ENCODE measurements around the gene EFEMP1. TPM values are rescaled to one million over a fixed set of nuclear protein-coding genes. Genes with fewer than 3 reads are reported as not detected.
A peak's percentile ranks its signal among the peaks of the same experiment; 100 is the strongest.

Gene EFEMP1, protein sequence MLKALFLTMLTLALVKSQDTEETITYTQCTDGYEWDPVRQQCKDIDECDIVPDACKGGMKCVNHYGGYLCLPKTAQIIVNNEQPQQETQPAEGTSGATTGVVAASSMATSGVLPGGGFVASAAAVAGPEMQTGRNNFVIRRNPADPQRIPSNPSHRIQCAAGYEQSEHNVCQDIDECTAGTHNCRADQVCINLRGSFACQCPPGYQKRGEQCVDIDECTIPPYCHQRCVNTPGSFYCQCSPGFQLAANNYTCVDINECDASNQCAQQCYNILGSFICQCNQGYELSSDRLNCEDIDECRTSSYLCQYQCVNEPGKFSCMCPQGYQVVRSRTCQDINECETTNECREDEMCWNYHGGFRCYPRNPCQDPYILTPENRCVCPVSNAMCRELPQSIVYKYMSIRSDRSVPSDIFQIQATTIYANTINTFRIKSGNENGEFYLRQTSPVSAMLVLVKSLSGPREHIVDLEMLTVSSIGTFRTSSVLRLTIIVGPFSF
- 100 to 1,000 TPM; 190 to 205 TPM for total RNA-seq
- polyA plus RNA-seq = 100 to 1,000 TPM; 112 to 127 TPM
- long read RNA-seq, donor 1, transcript EFEMP1-201 (12 exons, 1,820 nt) = minor isoform, 5 of 32 reads
- long read RNA-seq, donor 1, transcript EFEMP1-202 (11 exons, 3,024 nt) = major isoform, 15 of 32 reads
- long read RNA-seq, donor 1, partial matches to known transcripts = 11 of 32 reads
- long read RNA-seq, donor 1, other reads (novel, unspliced or antisense) = 0 of 32 reads
- long read RNA-seq, donor 2, partial matches to known transcripts = 10 of 12 reads
- long read RNA-seq, donor 2, other reads (novel, unspliced or antisense) = 0 of 12 reads
- long read RNA-seq, donor 3, transcript EFEMP1-201 (12 exons, 1,820 nt) = minor isoform, 6 of 55 reads
- long read RNA-seq, donor 3, transcript EFEMP1-202 (11 exons, 3,024 nt) = major isoform, 9 of 55 reads
- long read RNA-seq, donor 3, partial matches to known transcripts = 39 of 55 reads
- long read RNA-seq, donor 3, other reads (novel, unspliced or antisense) = 0 of 55 reads
- long read RNA-seq, donor 4, partial matches to known transcripts = 0 of 4 reads
- long read RNA-seq, donor 4, other reads (novel, unspliced or antisense) = 0 of 4 reads
- long read RNA-seq, donor 5, transcript EFEMP1-202 (11 exons, 3,024 nt) = major isoform, 17 of 49 reads
- long read RNA-seq, donor 5, partial matches to known transcripts = 29 of 49 reads
- long read RNA-seq, donor 5, other reads (novel, unspliced or antisense) = 0 of 49 reads

DNA sequence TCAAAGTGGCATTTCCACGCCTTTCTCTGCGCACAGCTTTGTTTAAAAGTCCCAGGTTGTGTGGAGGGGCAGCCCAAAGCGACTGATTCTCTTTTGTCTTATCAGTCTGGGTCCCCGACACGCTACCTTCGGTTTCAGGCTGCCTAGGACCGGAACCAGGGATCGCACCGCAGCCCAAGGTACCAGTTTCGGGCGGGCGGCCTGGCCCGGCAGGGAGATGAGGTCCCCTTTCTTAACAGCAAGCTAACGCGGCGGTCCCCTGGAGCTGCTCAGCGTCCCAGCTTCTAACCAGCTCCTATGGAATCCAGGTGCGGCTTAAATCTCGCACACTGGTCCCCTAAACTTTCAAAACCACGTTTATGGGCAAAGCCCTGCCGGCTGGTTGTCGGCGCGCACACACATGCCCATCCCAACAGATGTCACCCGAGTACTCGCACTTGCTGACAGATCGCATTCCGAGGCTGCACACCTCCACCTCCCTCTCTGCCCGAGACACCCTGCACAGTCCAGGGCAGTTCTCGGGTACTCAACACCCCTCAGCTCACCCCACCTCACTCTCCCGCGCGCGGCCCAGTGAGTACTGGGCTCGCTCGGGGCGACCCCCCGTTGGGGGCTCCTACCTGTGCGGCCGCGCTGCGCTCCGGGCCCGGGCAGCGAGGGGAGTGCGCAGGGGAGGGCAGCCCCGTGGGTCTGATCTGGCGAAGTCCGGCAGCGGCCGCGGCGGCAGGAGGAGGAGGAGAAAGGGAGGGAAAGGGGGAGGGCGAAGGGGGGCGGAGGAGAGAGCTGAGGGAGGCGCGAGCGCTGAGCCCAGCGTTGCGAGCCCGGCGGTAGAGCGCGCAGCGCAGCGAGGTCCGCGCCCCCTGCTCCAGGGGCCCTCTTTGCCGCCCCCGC is at the start of gene EFEMP1:
Gene EFEMP1 (minus strand): TSS at position 692 of the 891 bp plus-strand sequence. CDS start 1,342 bp downstream, outside the sequence.
- peak; percentile 72 to 84 (median 75) for DNase-seq
- Histone ChIP-seq H3K27ac (ENCODE audit: low read depth in 1 of 2, low read length in 1 of 2) (peak within 1 kb of the TSS in 1 of 2 donors; percentile 68), H3K27me3 (ENCODE audit: control insufficient read depth in 3 of 3, insufficient read depth in 3 of 3, low read length in 2 of 3) (peaks cover 0 to 26% (median 19%) of the 10 kb centered on the region in 3 donors), H3K9ac (ENCODE audit: insufficient read depth in 1 of 2, low read length in 2 of 2) (peak within 1 kb of the TSS; percentile 9 to 73), H3K4me1 (ENCODE audit: control insufficient read depth in 5 of 5, insufficient read depth in 5 of 5, low read length in 5 of 5) (peaks cover 0 to 22% (median 0%) of the 10 kb centered on the region in 5 donors), H3K36me3 (ENCODE audit: control insufficient read depth in 4 of 4, insufficient read depth in 4 of 4, low read length in 4 of 4) (no peaks in the 10 kb centered on the region), H3K4me3 (peak within 1 kb of the TSS; percentile 53), H3K9me3 (ENCODE audit: control insufficient read depth in 4 of 4, insufficient read depth in 3 of 4, low read length in 3 of 4) (peaks cover 0 to 2% (median 0%) of the 10 kb centered on the region in 4 donors)
- 2 to 3% methylated on average over 50 to 70 of the region's 70 CpGs for WGBS, 2 donors
- ATAC-seq (ENCODE audit: insufficient read depth, low FRiP score) = peak; percentile 91
- TF ChIP-seq, protein P1, sequence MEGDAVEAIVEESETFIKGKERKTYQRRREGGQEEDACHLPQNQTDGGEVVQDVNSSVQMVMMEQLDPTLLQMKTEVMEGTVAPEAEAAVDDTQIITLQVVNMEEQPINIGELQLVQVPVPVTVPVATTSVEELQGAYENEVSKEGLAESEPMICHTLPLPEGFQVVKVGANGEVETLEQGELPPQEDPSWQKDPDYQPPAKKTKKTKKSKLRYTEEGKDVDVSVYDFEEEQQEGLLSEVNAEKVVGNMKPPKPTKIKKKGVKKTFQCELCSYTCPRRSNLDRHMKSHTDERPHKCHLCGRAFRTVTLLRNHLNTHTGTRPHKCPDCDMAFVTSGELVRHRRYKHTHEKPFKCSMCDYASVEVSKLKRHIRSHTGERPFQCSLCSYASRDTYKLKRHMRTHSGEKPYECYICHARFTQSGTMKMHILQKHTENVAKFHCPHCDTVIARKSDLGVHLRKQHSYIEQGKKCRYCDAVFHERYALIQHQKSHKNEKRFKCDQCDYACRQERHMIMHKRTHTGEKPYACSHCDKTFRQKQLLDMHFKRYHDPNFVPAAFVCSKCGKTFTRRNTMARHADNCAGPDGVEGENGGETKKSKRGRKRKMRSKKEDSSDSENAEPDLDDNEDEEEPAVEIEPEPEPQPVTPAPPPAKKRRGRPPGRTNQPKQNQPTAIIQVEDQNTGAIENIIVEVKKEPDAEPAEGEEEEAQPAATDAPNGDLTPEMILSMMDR (IDR thresholded peaks at IDR 0.05; ENCODE audit: control extremely low read depth, extremely low read depth) = no peak

DNA sequence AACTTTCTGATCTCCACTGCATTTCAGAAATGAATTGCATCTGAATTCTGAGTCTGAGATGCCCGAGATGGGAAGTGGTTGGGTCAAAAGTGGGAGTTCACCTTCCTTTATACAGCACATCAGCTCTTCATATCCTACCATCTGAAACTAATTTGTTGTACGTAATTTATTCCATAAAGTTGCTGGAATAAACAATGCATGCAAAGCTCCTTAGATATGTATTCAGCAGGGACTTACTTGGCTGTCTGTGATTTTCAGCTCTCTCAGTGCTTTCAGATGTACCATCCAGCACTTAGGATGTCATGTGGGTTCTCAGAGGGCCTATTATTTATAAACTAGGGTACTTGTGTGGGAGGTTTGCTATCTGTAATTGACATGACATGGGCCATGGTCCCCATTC is 46.9 kb upstream of the EFEMP1 start:
- Histone ChIP-seq H3K27me3 (ENCODE audit: control insufficient read depth in 3 of 3, insufficient read depth in 3 of 3, low read length in 2 of 3) (no peaks in the 10 kb centered on the region), H3K4me3 (no peak overlapping the region), H3K9me3 (ENCODE audit: control insufficient read depth in 4 of 4, insufficient read depth in 3 of 4, low read length in 3 of 4) (no peaks in the 10 kb centered on the region), H3K4me1 (ENCODE audit: control insufficient read depth in 5 of 5, insufficient read depth in 5 of 5, low read length in 5 of 5) (peaks cover 0 to 6% (median 0%) of the 10 kb centered on the region in 5 donors), H3K27ac (ENCODE audit: low read depth in 1 of 2, low read length in 1 of 2) (no peak overlapping the region), H3K9ac (ENCODE audit: insufficient read depth in 1 of 2, low read length in 2 of 2) (no peak overlapping the region), H3K36me3 (ENCODE audit: control insufficient read depth in 4 of 4, insufficient read depth in 4 of 4, low read length in 4 of 4) (no peaks in the 10 kb centered on the region)
- DNase-seq = no peak
- no peak for ATAC-seq (ENCODE audit: insufficient read depth, low FRiP score)
- 83 to 84% methylated on average over 2 of the region's 2 CpGs for WGBS, 2 donors
- TF ChIP-seq, protein P1 (IDR thresholded peaks at IDR 0.05; ENCODE audit: control extremely low read depth, extremely low read depth) = no peak

DNA sequence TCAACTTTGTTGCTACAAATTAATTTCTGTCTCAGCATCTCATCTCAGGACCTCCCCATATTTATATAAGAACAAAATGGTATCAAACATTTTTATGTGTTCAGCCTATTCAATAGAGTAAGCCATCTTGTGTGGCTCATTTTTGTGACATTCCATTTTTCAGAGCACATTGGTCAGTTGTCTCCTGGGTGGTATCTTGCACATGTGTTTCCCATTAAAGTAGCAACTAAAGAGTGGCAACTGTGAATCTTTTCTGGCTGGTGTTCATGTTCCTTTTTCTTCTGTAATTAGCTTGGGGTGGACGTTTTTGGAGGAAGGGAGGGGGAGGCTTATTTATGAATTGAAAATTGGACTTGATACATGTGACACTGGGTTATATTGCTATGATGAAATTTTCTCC is 45.4 kb upstream of the EFEMP1 start:
- DNase-seq (no peak), ATAC-seq (ENCODE audit: insufficient read depth, low FRiP score) (no peak)
- no peak overlapping the region for H3K27ac ChIP-seq (ENCODE audit: low read depth in 1 of 2, low read length in 1 of 2)
- 23 to 38% methylated on average over 1 of the region's 1 CpG for WGBS, 2 donors
- TF ChIP-seq, protein P1 (IDR thresholded peaks at IDR 0.05; ENCODE audit: control extremely low read depth, extremely low read depth) = no peak
- H3K36me3 ChIP-seq (ENCODE audit: control insufficient read depth in 4 of 4, insufficient read depth in 4 of 4, low read length in 4 of 4) = no peaks in the 10 kb centered on the region
- no peaks in the 10 kb centered on the region for H3K27me3 ChIP-seq (ENCODE audit: control insufficient read depth in 3 of 3, insufficient read depth in 3 of 3, low read length in 2 of 3)
- H3K4me3 ChIP-seq = no peak overlapping the region
- no peaks in the 10 kb centered on the region for H3K9me3 ChIP-seq (ENCODE audit: control insufficient read depth in 4 of 4, insufficient read depth in 3 of 4, low read length in 3 of 4)
- no peak overlapping the region for H3K9ac ChIP-seq (ENCODE audit: insufficient read depth in 1 of 2, low read length in 2 of 2)
- H3K4me1 ChIP-seq (ENCODE audit: control insufficient read depth in 5 of 5, insufficient read depth in 5 of 5, low read length in 5 of 5) = peaks cover 0 to 6% (median 0%) of the 10 kb centered on the region in 5 donors

Measured in lung (tissue), 16 donors.